Parathyroid adenoma (tissue), 2 donors: Measurements from ENCODE around the gene TMIGD1.

Experiments
- H2AFZ ChIP-seq: fragments of 300-600 bp; sonication (generic); one replicate; pipeline ENCODE4 v1.7.0; 2017; ENCODE audit warnings: antibody characterized with exemption, mild to moderate bottlenecking
- H3K27ac ChIP-seq: fragments of 300-600 bp; sonication (generic); one replicate; pipeline ENCODE4 v1.7.0; 2017
- H3K27me3 ChIP-seq: fragments of 300-600 bp; sonication (generic); one replicate; pipeline ENCODE4 v1.7.0; 2017; ENCODE audit warnings: low read length; ENCODE audit not compliant: control insufficient read depth, insufficient read depth
- H3K36me3 ChIP-seq: fragments of 300-600 bp; sonication (generic); one replicate; pipeline ENCODE4 v1.7.0; 2017; ENCODE audit warnings: low read length; ENCODE audit not compliant: control insufficient read depth, insufficient read depth
- H3K4me1 ChIP-seq: fragments of 300-600 bp; sonication (generic); one replicate; pipeline ENCODE4 v1.7.0; 2017; ENCODE audit warnings: control low read depth
- H3K4me2 ChIP-seq: fragments of 300-600 bp; sonication (generic); one replicate; pipeline ENCODE4 v1.7.0; 2017; ENCODE audit warnings: low read length
- H3K4me3 ChIP-seq: fragments of 300-600 bp; sonication (generic); one replicate; pipeline ENCODE4 v1.7.0; 2017; ENCODE audit warnings: low read depth, low read length
- H3K79me2 ChIP-seq: fragments of 300-600 bp; sonication (generic); one replicate; pipeline ENCODE4 v1.7.0; 2017; ENCODE audit warnings: control low read depth
- H3K9ac ChIP-seq: fragments of 300-600 bp; sonication (generic); one replicate; pipeline ENCODE4 v1.7.0; 2017; ENCODE audit warnings: mild to moderate bottlenecking
- H3K9me3 ChIP-seq: fragments of 300-600 bp; sonication (generic); one replicate; pipeline ENCODE4 v1.7.0; 2017; ENCODE audit warnings: low read length; ENCODE audit not compliant: control insufficient read depth
- CTCF ChIP-seq: fragments of 300-600 bp; sonication (generic); IDR thresholded peaks from one replicate; pipeline ENCODE4 v1.7.0; 2017; ENCODE audit warnings: antibody characterized with exemption, mild to moderate bottlenecking
- donor health status: primary hyperparathyroidism.

TMIGD1 gene

GRCh38 chr17:30347488-30347887 lies 13.6 kb upstream of the TMIGD1 start:
- H3K27me3 ChIP-seq, result no peaks in the 10 kb centered on the region
- H3K4me3 ChIP-seq, result no peak overlapping the region
- no peaks in the 10 kb centered on the region for H3K36me3 ChIP-seq
- TF ChIP-seq CTCF, result no peak
- H2AFZ ChIP-seq, result no peak overlapping the region
- no peak overlapping the region for H3K4me2 ChIP-seq
- H3K79me2 ChIP-seq, result no peaks in the 10 kb centered on the region
- H3K4me1 ChIP-seq, result peaks cover 15% of the 10 kb centered on the region
- H3K9ac ChIP-seq, result no peak overlapping the region
- no peak overlapping the region for H3K27ac ChIP-seq
- no peaks in the 10 kb centered on the region for H3K9me3 ChIP-seq

- no peak overlapping the region for H3K9ac ChIP-seq
- no peaks in the 10 kb centered on the region for H3K79me2 ChIP-seq
- no peak overlapping the region for H3K4me2 ChIP-seq
- H3K27me3 ChIP-seq, result no peaks in the 10 kb centered on the region
- H3K4me3 ChIP-seq, result no peak overlapping the region
- peaks cover 15% of the 10 kb centered on the region for H3K4me1 ChIP-seq
- H2AFZ ChIP-seq, result no peak overlapping the region
- H3K36me3 ChIP-seq, result no peaks in the 10 kb centered on the region
- H3K27ac ChIP-seq, result no peak overlapping the region
- TF ChIP-seq CTCF, result no peak
- H3K9me3 ChIP-seq, result no peaks in the 10 kb centered on the region
Observed at GRCh38 chr17:30346221-30346795, 12.5 kb upstream of the TMIGD1 start.

GRCh38 chr17:30345527-30346075 lies 11.7 kb upstream of the TMIGD1 start:
- H3K9me3 ChIP-seq, result no peaks in the 10 kb centered on the region
- H2AFZ ChIP-seq, result no peak overlapping the region
- H3K79me2 ChIP-seq, result no peaks in the 10 kb centered on the region
- no peak overlapping the region for H3K4me2 ChIP-seq
- H3K4me3 ChIP-seq, result no peak overlapping the region
- no peaks in the 10 kb centered on the region for H3K27me3 ChIP-seq
- H3K4me1 ChIP-seq, result peaks cover 15% of the 10 kb centered on the region
- no peak overlapping the region for H3K9ac ChIP-seq
- H3K27ac ChIP-seq, result peak overlapping the region; percentile 55
- TF ChIP-seq CTCF, result no peak
- no peaks in the 10 kb centered on the region for H3K36me3 ChIP-seq

- Histone ChIP-seq H3K79me2 (no peaks in the 10 kb centered on the region), H3K27ac (peak overlapping the region; percentile 55), H3K9me3 (no peaks in the 10 kb centered on the region), H3K36me3 (no peaks in the 10 kb centered on the region), H3K4me1 (peaks cover 15% of the 10 kb centered on the region), H3K4me3 (no peak overlapping the region), H3K27me3 (no peaks in the 10 kb centered on the region), H3K4me2 (peak overlapping the region; percentile 51), H2AFZ (peak overlapping the region; percentile 93), H3K9ac (no peak overlapping the region)
- no peak for TF ChIP-seq CTCF
Observed at GRCh38 chr17:30345089-30345433, 11.2 kb upstream of the TMIGD1 start.
